BLaER1 (cell line): ENCODE results near the gene KCNN3.

Experiments used
- H3K27ac ChIP-seq: shearing (Covaris generic); formaldehyde crosslinking; 2 replicates; pipeline ENCODE4 v1.8.1; 2022
- H3K27me3 ChIP-seq: shearing (Covaris generic); formaldehyde crosslinking; 2 replicates; pipeline ENCODE4 v1.8.1; 2022
- H3K36me3 ChIP-seq: shearing (Covaris generic); formaldehyde crosslinking; 2 replicates; pipeline ENCODE4 v1.8.1; 2022
- H3K4me1 ChIP-seq: shearing (Covaris generic); formaldehyde crosslinking; 2 replicates; pipeline ENCODE4 v1.8.1; 2022
- H3K4me2 ChIP-seq: shearing (Covaris generic); formaldehyde crosslinking; 2 replicates; pipeline ENCODE4 v1.8.1; 2022
- H3K4me3 ChIP-seq: shearing (Covaris generic); formaldehyde crosslinking; 2 replicates; pipeline ENCODE4 v1.8.1; 2022
- H3K9ac ChIP-seq: shearing (Covaris generic); formaldehyde crosslinking; 2 replicates; pipeline ENCODE4 v1.8.1; 2022
- H3K9me3 ChIP-seq: shearing (Covaris generic); formaldehyde crosslinking; 2 replicates; pipeline ENCODE4 v1.8.1; 2022
- H4K20me1 ChIP-seq: shearing (Covaris generic); formaldehyde crosslinking; 2 replicates; pipeline ENCODE4 v1.8.1; 2022
- Cebpa-rat ChIP-seq: shearing (Covaris generic); IDR thresholded peaks from 2 replicates; pipeline ENCODE4 v1.8.1; 2022

The KCNN3 gene

DNA sequence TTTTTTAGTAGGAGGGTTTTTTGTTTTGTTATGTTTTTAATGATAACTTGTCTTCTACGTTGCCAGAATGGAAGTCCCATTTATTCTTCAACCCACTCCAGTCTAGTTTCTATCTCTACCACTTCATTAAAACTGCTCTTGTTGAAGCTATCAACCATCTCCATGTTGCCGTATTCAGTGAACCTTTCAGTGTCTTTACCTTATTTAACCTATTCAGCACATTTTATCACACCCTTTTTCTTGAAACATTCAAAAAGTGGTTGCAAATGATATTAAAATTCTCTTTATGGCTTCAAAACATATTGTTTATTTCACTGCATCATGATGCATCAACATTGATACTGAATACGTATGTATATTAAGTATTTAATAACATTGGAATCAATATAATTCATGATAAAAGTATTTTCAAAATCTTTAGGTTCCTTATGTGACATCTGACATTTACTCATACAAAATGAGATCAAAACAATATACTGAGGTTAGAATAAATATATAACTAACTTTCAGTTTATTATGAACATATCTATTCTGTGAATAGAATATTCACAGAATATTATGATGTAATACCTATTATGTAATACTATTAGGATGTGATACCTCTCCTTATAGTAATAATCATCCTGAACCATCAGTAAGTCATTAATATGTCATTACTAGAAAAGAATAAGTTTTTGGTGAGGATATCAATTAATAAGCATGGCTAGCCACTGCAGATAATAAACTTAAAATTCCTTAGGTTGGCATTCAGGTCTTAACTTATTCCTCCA is 210.1 kb downstream of the KCNN3 start:
- H3K4me3 ChIP-seq, result no peak overlapping the region
- TF ChIP-seq Cebpa-rat, result no peak
- peaks cover 5% of the 10 kb centered on the region; the same call in 1 of the 2 replicates for H3K9me3 ChIP-seq
- H3K9ac ChIP-seq, result no peak overlapping the region
- H3K27ac ChIP-seq, result no peak overlapping the region
- no peaks in the 10 kb centered on the region for H3K4me1 ChIP-seq
- H3K27me3 ChIP-seq, result no peaks in the 10 kb centered on the region
- H4K20me1 ChIP-seq, result no peaks in the 10 kb centered on the region
- no peak overlapping the region for H3K4me2 ChIP-seq
- H3K36me3 ChIP-seq, result no peaks in the 10 kb centered on the region

DNA sequence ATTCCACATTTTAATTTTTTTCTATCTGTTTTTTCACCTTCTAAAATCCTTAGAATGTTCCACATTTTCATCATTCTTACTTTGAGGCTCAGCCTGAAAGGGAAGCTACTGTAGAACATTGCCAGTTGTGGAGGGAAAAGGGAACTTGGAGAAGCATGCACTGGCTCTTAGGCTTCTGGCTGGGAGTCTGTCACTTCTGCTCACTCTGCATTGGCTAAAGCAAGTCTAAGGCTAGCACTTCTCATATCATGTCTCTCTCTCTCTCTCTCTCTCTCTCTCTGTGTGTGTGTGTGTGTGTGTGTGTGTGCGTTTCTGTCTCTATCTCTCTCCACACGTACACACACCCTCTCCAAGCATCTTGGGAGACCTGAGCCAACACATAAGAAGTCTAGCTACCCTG is 212.5 kb downstream of the KCNN3 start:
- H3K4me2 ChIP-seq, result no peak overlapping the region
- H3K36me3 ChIP-seq, result no peaks in the 10 kb centered on the region
- no peaks in the 10 kb centered on the region for H3K27me3 ChIP-seq
- H3K9ac ChIP-seq, result no peak overlapping the region
- no peaks in the 10 kb centered on the region for H4K20me1 ChIP-seq
- no peak overlapping the region for H3K27ac ChIP-seq
- no peak overlapping the region for H3K4me3 ChIP-seq
- no peak for TF ChIP-seq Cebpa-rat
- H3K4me1 ChIP-seq, result no peaks in the 10 kb centered on the region
- H3K9me3 ChIP-seq, result 0 out of 2 replicates have a peak, but pooled peaks cover 5% of the 10 kb centered on the region

GRCh38 chr1:154652893-154653292 is 217.2 kb downstream of the KCNN3 start:
- Histone ChIP-seq H3K36me3 (no peaks in the 10 kb centered on the region), H3K27ac (no peak overlapping the region), H3K27me3 (no peaks in the 10 kb centered on the region)

More at GRCh38 chr1:154652893-154653292, 217.2 kb downstream of the KCNN3 start:
- Histone ChIP-seq H3K4me2 (no peak overlapping the region), H3K4me1 (no peaks in the 10 kb centered on the region), H3K4me3 (no peak overlapping the region), H3K9me3 (0 out of 2 replicates have a peak, but pooled peaks cover 5% of the 10 kb centered on the region), H4K20me1 (no peaks in the 10 kb centered on the region), H3K9ac (no peak overlapping the region)
- TF ChIP-seq Cebpa-rat, result no peak
